ENCODE measurements around the gene SLC37A4.
"Not testable (repeated sequence)": the region's sequence is repeated elsewhere in the genome, so short reads cannot be mapped to it uniquely, and the experiment has no call there.

Gene SLC37A4

DNA sequence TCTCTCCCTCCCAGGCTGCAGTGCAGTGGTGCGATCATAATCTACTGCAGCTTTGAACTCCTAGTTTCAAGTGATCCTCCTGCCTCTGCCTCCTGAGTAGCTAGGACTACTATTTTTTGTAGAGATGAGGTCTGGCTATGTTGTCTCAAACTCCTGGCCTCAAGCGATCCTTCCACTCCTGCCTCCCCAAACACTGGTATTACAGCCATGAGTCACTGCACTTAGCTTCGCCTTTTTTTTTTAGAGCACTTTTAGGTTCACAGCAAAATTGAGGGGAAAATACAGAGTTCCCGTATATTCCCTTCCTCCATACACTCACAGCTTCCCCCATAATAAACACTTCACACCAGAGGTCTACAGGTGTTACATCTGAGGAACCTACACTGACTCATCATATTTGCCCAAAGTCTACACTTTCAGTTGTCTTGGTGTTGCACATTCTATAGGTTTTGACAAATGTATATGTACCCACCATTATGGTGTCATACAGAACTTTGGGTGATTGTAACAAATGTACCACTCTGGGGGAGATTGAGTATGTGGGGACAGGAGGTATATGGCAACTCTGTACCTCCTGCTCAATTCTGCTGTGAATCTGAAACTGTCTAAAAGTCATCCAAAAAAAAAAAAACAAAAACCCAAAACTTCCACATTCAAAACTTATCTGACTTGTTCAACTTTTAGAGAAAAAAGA lies 11.3 kb upstream of the SLC37A4 start:
- DNase-seq, result no peak

DNA sequence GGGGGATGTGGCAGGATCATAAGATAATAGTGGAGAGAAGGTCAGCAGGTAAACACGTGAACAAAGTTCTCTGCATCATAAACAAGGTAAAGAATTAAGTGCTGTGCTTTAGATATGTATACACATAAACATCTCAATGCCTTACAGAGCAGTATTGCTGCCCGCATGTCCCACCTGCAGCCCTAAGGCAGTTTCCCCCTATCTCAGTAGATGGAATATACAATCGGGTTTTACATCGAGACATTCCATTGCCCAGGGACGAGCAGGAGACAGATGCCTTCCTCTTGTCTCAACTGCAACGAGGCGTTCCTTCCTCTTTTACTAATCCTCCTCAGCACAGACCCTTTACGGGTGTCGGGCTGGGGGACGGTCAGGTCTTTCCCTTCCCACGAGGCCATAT lies 8.8 kb upstream of the SLC37A4 start:
- not testable (repeated sequence) for DNase-seq

- no peak for DNase-seq
These were observed 8.2 kb upstream of the SLC37A4 start for GRCh38 chr11:119038884-119039283.

DNA sequence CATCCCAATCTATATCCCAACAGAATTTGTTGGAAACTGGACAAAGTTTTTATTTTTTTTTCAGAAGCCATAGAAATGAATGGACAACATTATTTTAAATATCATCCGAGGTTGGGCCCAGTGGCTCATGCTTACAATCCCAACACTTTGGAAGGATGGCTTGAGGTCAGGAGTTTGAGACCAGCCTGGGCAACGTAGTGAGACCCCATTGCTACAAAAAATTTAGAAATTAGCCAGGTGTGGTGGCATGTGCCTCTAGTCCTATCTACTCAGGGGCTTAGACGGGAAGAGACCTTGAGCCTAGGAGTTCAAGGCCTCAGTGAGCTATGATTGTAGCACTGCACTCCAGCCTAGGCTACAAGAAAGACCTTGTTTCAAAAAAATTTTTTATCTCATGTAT lies 4.1 kb upstream of the SLC37A4 start:
- DNase-seq, result no peak

GRCh38 chr11:119033421-119033820 lies 2.7 kb upstream of the SLC37A4 start:
- DNase-seq, result not testable (repeated sequence)

GRCh38 chr11:119031912-119032280 lies 1.2 kb upstream of the SLC37A4 start:
- no peak for DNase-seq

DNA sequence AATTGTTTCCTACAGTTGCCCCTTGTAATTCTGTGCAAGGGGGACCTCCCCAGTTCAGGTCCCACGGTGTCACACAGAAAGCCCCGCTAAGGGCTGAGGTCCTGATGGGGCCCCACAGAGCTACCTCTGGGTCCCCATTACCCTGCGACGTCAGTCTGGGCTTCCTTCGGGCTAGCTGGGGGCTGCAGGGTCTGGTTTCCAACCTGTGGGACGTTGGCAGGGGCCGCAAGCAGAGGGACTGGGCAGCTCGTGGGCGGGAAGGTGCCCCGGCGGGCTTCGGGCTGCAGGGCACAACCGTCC lies 698 bp downstream of the SLC37A4 start:
- DNase-seq, result no peak

DNA sequence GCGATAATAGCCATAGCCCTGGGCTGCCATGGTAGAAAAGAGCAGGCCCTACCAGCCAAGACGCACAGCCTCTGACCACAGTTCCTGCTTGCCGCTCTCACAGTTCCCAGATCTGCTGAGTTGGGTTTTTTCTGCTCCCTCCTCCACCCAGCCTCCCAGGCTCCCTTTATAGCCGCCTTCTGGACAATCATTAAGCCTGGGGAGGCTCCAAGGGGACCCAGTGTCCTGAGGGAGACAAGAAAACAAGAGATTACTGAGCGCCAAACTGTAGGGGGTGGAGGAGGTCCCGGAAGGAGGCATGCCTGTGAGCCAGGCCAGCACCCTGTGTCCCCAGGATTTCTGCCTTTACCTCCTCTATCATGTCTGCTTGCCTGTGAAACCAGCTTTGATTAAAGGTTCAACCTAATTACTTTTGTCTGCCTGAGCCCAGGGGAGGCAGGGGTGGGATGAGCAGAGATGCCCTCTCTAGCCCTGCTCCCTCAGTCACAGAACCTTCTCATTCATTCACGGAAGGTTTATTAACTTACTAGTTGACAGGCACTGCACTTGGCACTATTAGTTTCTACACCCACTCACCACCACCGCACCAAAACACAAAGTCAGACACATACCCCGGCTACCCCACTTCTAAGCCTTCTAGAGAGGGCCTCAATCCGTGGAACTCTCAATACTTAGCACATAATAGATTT lies 1.2 kb downstream of the SLC37A4 start:
- DNase-seq, result no peak

GRCh38 chr11:119029069-119029339 lies 1.7 kb downstream of the SLC37A4 start:
- DNase-seq, result no peak

DNA sequence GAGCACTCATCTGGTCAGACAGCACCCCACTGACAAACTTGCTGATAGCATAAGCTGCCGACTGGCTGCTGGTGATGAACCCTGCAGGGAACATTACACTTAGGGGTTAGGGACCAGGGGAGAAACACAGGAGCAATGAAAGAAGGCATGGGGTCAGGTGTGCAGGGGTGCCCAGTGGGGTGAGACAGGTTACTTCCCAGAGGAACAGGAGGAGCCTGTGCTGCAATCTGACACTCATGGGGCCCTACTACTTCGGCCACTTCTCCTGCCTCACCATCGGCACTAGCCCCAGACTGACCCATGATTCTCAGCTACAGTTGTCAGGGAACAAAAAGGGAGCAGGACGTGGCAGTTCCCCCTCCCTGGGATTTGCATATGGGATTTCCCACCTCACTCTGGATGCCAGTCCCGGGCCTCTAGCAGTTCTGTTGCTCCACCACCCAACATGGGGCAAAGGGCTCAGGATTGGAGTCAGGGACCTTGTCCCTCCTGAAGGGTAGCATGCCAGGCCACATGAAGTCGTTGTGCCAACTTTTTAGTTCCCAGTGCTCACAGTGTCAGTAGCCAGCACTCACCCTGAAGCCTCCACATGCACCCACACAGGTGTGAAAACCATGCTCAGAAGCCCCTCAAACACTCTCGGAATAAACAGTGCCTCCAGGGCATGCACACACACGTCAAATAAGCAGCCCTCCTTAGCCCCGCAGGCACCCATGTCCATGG lies 2.2 kb downstream of the SLC37A4 start:
- DNase-seq, result no peak

- DNase-seq, result no peak
These were observed 2.9 kb downstream of the SLC37A4 start for GRCh38 chr11:119027561-119028345.

DNA sequence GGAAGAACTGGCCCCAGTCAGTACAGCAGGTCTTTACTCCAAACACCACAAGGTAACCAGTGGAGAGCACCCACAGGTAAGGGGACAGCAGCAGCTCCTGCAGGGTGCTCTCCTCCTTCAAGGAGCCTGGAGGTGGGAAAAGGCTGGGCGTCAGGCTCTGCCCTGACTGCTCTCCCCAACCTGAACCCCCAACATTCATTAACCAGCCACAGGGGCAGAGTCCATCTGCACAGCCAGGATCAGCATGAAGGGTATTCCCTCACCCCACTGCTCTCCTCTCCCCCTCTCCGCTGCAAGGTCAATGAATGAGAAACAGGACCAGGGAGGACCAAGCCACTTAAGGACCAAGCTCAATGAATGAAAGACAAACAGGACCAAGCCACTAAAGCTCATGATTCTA lies 3.7 kb downstream of the SLC37A4 start:
- DNase-seq, result no peak

DNA sequence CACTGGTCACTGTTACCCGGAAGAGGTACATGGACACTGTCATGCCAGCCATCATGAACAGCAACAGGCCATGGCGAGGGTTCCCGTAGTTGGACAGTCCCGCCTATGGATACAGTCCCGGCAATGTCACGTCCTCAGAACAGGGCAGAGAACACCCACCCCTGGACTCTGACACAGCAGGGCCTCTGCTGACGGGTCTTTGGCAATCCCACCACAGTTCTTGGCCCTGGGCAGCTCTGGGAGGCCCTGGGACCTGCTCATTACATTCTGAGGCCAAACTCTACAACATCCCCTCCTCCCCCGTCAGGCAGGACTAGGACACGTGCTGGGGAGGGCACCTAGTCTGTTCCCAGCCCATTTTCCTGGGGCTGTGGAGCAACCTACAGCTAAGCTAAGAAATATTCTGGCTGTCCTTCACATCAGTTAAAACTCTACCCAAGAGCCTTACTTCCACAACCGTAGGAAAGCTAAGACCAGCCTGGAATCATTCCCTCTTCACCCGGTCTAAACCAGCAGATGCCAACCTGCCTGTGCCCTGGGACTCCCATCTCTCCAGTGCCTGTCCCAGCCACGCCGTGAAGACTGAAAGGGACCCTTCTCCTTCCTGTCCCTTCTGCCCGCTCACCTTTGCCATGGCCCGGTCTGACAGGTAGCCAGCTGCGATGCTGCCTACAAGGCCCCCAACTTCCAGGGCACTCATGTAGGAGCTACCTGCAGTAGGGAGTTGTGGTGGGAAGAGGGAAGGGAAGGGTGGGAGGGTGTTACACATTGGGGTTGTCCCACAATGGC lies 4.5 kb downstream of the SLC37A4 start:
- DNase-seq, result no peak

DNA sequence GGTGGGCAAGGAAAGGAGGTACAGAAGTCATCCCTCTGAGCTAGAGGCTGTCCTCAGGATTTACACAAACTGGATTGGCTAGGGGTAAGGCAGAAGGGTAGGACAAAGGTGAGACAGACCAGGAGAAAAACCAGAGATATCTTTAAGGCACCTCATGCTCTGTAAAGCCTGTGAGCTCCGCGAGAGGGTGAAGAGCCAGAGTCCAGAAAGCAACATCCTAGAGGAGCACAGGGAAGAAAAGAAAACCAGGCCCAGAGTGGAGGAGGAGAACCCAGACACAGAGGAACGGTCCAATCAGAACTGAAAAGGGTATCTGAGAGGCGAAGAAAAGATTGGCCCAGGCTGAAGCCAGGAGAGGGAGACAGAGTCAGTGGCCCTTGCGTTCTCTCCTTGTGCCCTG lies 5.1 kb downstream of the SLC37A4 start:
- DNase-seq, result no peak

- no peak for DNase-seq
These were observed 5.6 kb downstream of the SLC37A4 start for GRCh38 chr11:119025099-119025473.

DNA sequence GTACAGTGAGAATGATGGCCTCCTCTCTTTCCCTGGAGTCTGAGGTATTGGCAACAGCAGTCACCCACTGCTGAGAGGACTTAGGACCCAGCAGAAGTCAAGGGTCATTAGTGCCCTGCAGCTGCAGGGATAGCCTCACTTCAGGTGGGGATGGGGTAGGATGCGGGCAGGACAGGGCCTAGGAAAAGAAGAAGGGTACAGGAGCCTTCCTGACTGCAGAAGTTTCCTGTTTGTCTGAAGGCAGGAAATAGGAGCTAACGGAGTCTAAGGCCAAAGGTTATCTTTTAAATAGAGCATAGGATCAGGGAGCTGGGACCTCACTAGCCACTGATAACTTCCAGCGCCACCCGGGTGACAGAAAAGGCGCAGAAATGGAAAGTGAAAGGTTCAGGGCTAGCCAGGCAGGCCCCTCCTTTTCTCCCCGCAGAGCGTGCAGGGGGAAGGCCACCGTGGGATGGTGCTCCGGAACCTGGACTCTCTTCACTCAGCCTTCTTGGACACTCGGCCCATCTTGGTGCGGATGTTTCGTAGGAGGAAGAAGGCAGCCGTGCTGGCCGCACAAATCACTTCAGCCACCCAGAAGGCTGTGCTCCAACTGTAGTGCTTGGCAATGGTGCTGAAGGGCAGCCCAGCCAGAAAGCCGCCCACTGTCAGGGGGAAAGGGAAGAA lies 6.1 kb downstream of the SLC37A4 start:
- no peak for DNase-seq

DNA sequence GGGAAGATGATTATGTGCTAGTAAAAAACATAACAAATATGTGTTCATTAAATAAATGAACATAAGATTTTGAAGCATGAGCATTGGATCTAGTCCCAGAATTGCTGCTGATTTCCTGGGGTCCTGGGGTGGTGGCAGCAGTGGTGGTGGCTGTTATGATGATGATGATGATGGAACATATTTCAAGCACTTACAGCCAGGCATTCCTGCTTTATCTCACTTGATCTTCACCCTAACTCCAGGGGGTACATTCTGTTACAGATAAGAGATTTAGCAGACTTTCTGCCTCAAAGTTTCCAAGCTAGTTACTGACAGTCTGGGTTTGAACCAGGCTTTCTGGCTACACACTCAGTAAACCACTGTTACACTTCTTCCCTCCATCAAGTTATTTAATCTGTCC lies 6.9 kb downstream of the SLC37A4 start:
- no peak for DNase-seq

DNA sequence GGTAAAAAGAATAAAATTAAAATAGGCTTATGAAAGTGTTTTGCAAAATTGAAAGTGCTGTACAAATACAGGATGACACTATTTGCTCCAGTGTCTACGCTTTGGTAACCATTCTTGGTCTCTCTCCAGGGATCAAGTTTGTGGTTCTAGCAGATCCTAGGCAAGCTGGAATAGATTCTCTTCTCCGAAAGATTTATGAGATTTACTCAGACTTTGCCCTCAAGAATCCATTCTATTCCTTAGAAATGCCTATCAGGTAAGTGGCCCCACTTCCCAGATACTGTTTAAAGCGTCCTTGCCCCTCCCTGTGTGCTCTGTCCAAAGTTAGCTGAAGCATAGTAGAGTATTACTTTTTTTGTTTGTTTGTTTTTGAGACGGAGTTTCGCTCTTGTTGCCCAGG lies 9.0 kb downstream of the SLC37A4 start:
- DNase-seq, result no peak

GRCh38 chr11:119019996-119020395 lies 10.7 kb downstream of the SLC37A4 start:
- no peak for DNase-seq

DNA sequence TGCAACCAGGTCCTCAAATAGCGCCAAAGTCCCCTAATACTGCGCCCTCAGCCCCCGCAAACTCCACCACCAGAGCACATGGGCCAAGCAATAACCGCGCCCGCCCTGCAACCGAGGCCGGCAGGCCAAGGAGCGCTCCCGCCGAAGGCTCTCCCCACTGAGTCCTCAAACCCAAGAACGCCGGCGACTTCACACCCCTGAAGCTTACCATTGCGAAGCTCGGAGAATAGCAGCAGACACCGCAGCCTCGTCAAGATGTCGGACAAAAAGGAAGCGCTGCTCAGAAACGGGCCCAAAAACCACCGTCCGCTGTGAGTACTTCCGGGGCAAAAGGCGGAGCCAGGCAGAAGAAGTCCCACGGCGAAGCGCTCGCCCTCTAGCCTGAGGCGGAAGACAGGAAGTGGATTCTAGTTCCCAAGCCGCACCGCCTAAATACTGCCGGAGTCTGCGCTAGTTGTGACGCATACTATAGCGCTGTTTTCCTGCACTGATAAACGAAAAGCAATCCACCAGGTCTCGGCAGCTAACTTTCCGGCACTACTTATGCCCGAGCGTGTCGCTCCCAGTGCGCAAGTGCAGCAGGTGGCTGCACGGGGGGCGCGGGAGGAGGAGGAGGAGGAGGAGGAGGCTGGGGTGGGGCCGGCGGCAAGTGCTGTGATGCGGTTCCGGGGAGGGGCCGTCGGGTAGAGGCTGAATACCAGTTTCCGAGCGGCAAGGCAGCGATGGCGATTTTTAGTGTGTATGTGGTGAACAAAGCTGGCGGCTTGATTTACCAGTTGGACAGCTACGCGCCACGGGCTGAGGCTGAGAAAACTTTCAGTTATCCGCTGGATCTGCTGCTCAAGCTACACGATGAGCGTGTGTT lies 12.4 kb downstream of the SLC37A4 start, which contains the start of the genes RPS25 and TRAPPC4:
Gene RPS25, minus strand, starts transcription at position 270 of the 865 bp plus-strand sequence. Its CDS starts 59 bp downstream, at position 211.
Gene TRAPPC4, plus strand, starts transcription at position 693 of the 865 bp plus-strand sequence. Its CDS starts 30 bp downstream, at position 723.
- peak; percentile 94 for DNase-seq

DNA sequence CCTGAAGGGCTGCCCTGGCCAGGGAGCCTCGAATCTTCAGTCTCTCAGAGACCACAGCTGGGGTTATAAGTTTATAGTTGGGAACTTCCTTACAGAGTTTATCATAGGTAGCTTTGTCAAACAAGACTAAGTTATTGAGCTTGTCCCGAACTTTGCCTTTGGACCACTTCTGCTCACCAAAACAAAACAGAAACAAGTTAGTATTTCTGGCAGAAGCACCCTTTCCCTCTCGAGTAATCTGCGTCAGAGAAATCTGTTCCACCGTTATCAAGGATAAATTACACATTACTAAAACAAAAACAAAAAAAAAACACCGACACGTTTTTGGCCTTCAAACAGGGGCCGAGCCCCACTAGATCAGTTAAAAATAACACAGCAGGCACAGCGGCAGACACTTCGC lies 13.3 kb downstream of the SLC37A4 start:
- not testable (repeated sequence) for DNase-seq

Measured in COR-L47 (cell line).